Fibroblast of lung (primary cell): Measurements from ENCODE around the gene DDX25.

Source experiments
- CTCF ChIP-seq, 2 donors: IDR thresholded peaks in 1 of 2; conservative IDR thresholded peaks in 1 of 2; 1 replicate in 1 of 2; 2 replicates in 1 of 2; pipeline ENCODE4 v1.5.1; 2011 to 2012; ENCODE audit warnings: low read length in 2 of 2, control low read depth in 1 of 2, inconsistent platforms in 1 of 2, low read depth in 1 of 2, mild to moderate bottlenecking in 1 of 2
- EZH2 ChIP-seq: IDR thresholded peaks from 2 replicates; pipeline ENCODE4 v1.5.1; 2012; ENCODE audit warnings: low read length, control low read depth, mild to moderate bottlenecking; ENCODE audit errors: missing control alignments

GRCh38 chr11:125938418-125938817 is 34.1 kb downstream of the DDX25 start:
- TF ChIP-seq CTCF (conservative IDR thresholded peaks at IDR 0.05 in 1 of 2, IDR thresholded peaks at IDR 0.05 in 1 of 2; ENCODE audit: low read depth in 1 of 2, low read length in 2 of 2) (no peak), EZH2 (no peak)
